NT2/D1 (cell line): ENCODE results near the gene LPIN2.
"Not testable (repeated sequence)": the region's sequence is repeated elsewhere in the genome, so short reads cannot be mapped to it uniquely, and the experiment has no call there.

ENCODE experiments used
- DNase-seq: peaks from one replicate; pipeline ENCODE4 v3.0.0-alpha.2; 2011; ENCODE audit warnings: low read depth, low spot score
- H3K27me3 ChIP-seq: 2 replicates; pipeline ENCODE4 v1.6.0; 2011; ENCODE audit warnings: mild to moderate bottlenecking; ENCODE audit not compliant: insufficient read length, insufficient read depth
- H3K36me3 ChIP-seq: 2 replicates; pipeline ENCODE4 v1.6.1; 2011; ENCODE audit warnings: mild to moderate bottlenecking, low read length, mixed read lengths; ENCODE audit not compliant: insufficient read depth, insufficient read length
- H3K4me1 ChIP-seq: 2 replicates; pipeline ENCODE4 v1.5.1; 2011; ENCODE audit not compliant: insufficient read depth, insufficient read length
- H3K4me3 ChIP-seq: 2 replicates; pipeline ENCODE4 v1.5.1; 2011; ENCODE audit warnings: low read depth; ENCODE audit not compliant: insufficient read length
- H3K9ac ChIP-seq: 2 replicates; pipeline ENCODE4 v1.6.0; 2011; ENCODE audit warnings: low read depth; ENCODE audit not compliant: insufficient read length
- H3K9me3 ChIP-seq: 2 replicates; pipeline ENCODE4 v1.5.1; 2011; ENCODE audit warnings: mild to moderate bottlenecking, low read length; ENCODE audit not compliant: insufficient read depth
- SUZ12 ChIP-seq: IDR thresholded peaks from 2 replicates; pipeline ENCODE4 v1.6.1; 2011; ENCODE audit not compliant: insufficient read length, insufficient read depth; ENCODE audit errors: extremely low read depth
- YY1 ChIP-seq: IDR thresholded peaks from 2 replicates; pipeline ENCODE4 v1.6.1; 2011; ENCODE audit not compliant: insufficient read length, insufficient read depth
- ZNF274 ChIP-seq: IDR thresholded peaks from 2 replicates; pipeline ENCODE4 v1.6.1; 2011; ENCODE audit warnings: mild to moderate bottlenecking, low read depth, low read length

LPIN2 gene

DNA sequence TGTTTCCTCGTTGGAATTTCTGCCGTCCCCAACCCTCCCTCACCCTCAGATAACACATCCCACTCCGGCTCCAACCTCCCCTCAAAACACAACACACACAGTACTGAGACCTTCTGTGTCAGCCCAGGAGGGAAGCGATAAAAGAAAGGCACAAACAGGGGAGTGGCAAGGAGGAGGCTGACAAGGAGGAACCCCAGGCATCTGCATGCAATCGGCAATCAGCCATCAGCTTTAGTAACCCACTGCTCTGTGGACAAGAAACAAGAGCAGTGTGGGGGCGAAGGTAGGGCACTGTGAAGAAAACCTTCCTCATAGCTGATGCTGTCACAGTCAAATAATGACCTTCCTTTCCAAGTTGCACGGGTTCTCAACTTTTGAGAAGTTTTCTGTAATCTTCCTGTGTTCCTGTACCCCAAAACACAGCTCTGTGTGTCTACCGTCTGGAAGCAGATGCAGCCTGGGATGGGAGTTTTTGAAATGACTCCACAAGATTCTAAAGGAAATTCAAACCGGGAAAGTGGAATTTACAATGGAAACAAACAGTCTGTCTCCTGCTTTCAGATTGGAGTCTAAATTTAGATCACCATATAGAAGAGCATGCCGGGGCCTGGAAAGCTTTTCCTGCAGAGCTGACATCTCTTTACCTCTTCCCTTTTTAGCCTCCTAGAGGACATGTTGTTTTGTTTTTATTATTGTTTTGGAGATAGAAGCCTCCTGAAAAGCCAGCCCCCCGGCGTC is 16.4 kb upstream of the LPIN2 start:
- Histone ChIP-seq H3K9ac (no peak overlapping the region), H3K36me3 (no peaks in the 10 kb centered on the region), H3K9me3 (no peaks in the 10 kb centered on the region), H3K4me1 (peaks cover 3% of the 10 kb centered on the region), H3K27me3 (no peaks in the 10 kb centered on the region), H3K4me3 (no peak overlapping the region)
- TF ChIP-seq ZNF274 (no peak), YY1 (no peak), SUZ12 (no peak)
- no peak for DNase-seq

DNA sequence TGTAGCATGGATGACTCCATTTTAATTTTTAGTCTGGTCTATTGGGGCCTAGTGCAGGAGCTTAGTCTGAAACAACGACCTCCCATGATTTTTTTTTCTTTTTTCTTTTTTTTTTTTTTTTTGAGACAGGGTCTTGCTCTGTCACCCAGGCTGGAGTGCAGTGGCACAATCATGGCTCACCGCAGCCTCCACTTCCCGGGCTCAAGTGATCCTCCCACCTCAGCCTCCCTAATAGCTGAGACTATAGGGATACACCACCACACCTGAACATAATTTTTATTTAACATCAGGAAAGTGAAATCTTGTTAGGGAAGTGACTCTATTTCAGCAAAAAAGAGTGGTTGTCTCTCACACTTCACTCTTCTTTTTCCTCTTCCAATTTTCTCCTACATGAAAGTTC is 15.2 kb upstream of the LPIN2 start:
- H3K9ac ChIP-seq, H3K9me3 ChIP-seq, DNase-seq, H3K4me3 ChIP-seq, H3K36me3 ChIP-seq, H3K27me3 ChIP-seq, H3K4me1 ChIP-seq: not testable (repeated sequence)

DNA sequence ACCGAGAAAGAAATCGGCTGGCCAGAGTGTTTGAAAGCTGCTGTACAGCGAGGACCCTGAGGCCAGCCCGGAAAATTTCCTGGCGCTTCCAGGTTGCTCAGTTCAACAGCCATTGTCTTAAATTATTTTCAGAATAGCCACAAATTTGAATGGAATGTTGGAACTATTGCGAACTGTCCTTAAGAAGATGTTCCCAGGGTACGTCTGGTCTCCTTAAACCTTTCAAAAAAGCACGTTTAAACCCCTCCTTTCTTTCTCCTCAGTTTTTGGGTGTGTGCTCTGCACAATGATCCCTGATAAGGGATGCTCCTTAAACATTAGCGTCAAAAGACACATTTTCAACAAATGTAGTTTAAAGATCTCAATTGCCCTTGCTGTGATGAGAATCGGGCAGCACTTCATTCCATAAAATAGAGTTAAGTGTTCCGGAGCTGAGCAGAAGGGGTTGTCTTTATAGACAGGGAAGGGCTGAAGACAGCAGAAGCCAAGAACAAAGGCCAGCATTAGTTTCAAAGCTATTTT is 14.5 kb upstream of the LPIN2 start:
- no peak for DNase-seq
- H3K36me3 ChIP-seq, result no peaks in the 10 kb centered on the region
- peaks cover 3% of the 10 kb centered on the region for H3K4me1 ChIP-seq
- H3K9ac ChIP-seq, result no peak overlapping the region
- TF ChIP-seq YY1 (no peak), SUZ12 (no peak), ZNF274 (no peak)
- no peaks in the 10 kb centered on the region for H3K9me3 ChIP-seq
- no peaks in the 10 kb centered on the region for H3K27me3 ChIP-seq
- H3K4me3 ChIP-seq, result no peak overlapping the region

DNA sequence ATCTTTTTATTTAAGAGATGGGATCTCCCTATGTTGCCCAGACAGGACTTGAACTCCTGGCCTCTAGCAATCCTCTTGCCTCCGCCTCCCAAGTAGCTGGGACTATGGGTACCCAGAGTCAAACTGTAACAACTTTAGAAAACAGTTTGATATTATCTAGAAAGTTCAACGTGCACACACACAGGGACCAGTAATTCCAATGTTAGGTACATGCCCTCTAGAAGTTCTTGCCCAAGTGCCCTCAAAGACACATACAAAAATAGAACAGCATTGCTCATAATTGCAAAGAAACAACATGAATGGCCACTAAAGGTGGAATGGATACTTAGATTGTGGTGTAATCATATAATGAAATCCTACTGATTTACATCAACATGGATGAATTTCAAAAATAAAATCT is 12.6 kb upstream of the LPIN2 start:
- DNase-seq, result no peak
- peaks cover 3% of the 10 kb centered on the region for H3K4me1 ChIP-seq
- H3K9ac ChIP-seq, result no peak overlapping the region
- no peaks in the 10 kb centered on the region for H3K27me3 ChIP-seq
- no peak for TF ChIP-seq ZNF274
- TF ChIP-seq SUZ12, result no peak
- TF ChIP-seq YY1, result no peak
- H3K4me3 ChIP-seq, result no peak overlapping the region
- no peaks in the 10 kb centered on the region for H3K36me3 ChIP-seq
- no peaks in the 10 kb centered on the region for H3K9me3 ChIP-seq

DNA sequence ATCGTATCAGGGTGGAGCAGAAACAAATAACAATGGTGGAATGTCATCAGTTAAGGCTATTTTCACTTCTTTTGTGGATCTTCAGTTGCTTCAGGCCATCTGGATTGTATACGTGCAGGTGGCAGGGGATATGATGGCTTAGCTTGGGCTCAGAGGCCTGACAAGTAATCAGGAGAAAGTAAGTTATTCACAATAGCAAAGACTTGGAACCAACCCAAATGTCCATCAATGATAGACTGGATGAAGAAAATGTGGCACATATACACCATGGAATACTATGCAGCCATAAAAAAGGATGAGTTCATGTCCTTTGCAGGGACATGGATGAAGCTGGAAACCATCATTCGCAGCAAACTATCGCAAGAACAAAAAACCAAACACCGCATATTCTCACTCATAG is 10.7 kb upstream of the LPIN2 start:
- DNase-seq, H3K9me3 ChIP-seq, H3K9ac ChIP-seq, H3K4me3 ChIP-seq, H3K4me1 ChIP-seq, H3K36me3 ChIP-seq, H3K27me3 ChIP-seq: not testable (repeated sequence)

DNA sequence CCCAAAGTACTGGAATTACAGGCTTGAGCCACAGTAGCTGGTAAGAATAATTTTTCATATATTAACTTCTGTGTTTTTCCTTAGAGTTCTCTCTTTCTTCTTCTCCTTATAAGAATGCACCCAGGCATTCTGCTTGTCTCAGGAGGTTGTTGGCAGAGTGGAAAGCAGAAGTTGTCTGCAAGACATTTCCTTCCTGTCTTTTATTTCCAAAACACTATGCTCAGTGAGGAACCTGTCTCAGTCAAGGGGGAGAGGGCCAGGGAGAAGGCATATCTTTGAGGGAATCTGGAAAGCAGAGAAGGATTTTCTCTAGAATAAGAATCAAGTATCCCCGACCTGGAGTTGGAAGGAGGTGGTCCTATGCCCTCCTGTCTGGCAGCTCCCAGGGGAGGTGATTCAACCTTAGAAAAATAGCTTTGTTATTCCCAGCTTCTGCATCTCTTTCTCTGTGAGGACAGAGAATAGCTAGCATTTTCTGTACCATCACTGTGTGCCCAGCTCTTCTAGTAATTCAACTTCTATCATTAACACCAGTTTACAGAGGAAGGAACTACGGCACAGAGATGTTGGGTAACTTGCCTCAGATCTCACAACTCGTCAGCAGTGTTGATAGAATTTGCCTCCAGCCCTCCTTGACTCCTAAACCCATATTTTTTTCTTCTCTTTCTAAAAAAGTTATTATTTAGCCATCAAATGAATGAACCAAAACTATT is 3.8 kb upstream of the LPIN2 start:
- Histone ChIP-seq H3K36me3 (peaks cover under 1% of the 10 kb centered on the region), H3K9me3 (no peaks in the 10 kb centered on the region), H3K4me1 (peaks cover 5% of the 10 kb centered on the region), H3K9ac (no peak overlapping the region), H3K27me3 (no peaks in the 10 kb centered on the region), H3K4me3 (no peak overlapping the region)
- DNase-seq, result no peak
- no peak for TF ChIP-seq SUZ12
- no peak for TF ChIP-seq YY1
- TF ChIP-seq ZNF274, result no peak

DNA sequence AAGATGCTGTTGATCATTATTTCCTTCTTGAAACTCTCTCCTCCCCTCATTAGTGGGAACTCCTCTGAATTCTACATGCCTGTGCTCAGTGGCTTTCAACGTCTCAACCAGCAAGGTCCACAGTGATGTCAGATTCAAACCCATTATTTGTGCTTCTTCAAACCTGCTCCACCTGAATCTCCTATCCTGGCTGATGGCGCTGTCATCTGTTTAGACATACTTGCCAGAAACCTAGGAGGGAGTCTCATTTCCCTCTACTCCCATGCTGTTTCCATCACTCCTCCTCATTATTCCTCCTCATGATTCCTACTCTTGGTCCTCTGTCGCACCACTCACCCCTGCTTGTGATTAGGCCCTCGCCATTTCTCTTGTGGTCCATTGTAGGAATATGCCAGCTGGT is 2.9 kb upstream of the LPIN2 start:
- TF ChIP-seq SUZ12 (no peak), YY1 (no peak), ZNF274 (no peak)
- H3K4me1 ChIP-seq, result peaks cover 5% of the 10 kb centered on the region
- no peaks in the 10 kb centered on the region for H3K9me3 ChIP-seq
- no peaks in the 10 kb centered on the region for H3K27me3 ChIP-seq
- H3K4me3 ChIP-seq, result no peak overlapping the region
- no peak overlapping the region for H3K9ac ChIP-seq
- DNase-seq, result no peak
- H3K36me3 ChIP-seq, result peaks cover 8% of the 10 kb centered on the region
